Thoracic aorta (tissue), 2 donors: Measurements from ENCODE around the gene E4F1. TPM values are rescaled to one million over a fixed set of nuclear protein-coding genes. Genes with fewer than 3 reads are reported as not detected.

Source experiments
- ATAC-seq: fragments of 150-250 bp; one replicate; pipeline ENCODE4 v1.8.0; 2017; ENCODE audit warnings: low read depth; ENCODE audit not compliant: insufficient number of reproducible peaks, low FRiP score
- DNase-seq: peaks from one replicate; pipeline ENCODE4 v3.0.0-alpha.2; 2020; ENCODE audit warnings: low spot score
- H3K27ac ChIP-seq, 2 donors: fragments of 200-600 bp; sonication (generic); 1 replicate in 1 of 2; 2 replicates in 1 of 2; pipeline ENCODE4 v1.5.1; 2016; ENCODE audit warnings: mild to moderate bottlenecking in 2 of 2, moderate library complexity in 2 of 2
- H3K27me3 ChIP-seq: fragments of 200-600 bp; sonication (generic); replicated peaks from 2 replicates; pipeline ENCODE4 v1.6.0; 2016; ENCODE audit warnings: mild to moderate bottlenecking; ENCODE audit not compliant: insufficient read depth
- H3K36me3 ChIP-seq: fragments of 200-600 bp; sonication (generic); one replicate; pipeline ENCODE4 v1.5.1; 2016
- H3K4me1 ChIP-seq, 2 donors: fragments of 200-600 bp; sonication (generic); 1 replicate in 1 of 2; 2 replicates in 1 of 2; pipeline versions ENCODE4 v1.5.1 to v1.6.0; 2016; ENCODE audit warnings: low read depth in 2 of 2, mild to moderate bottlenecking in 1 of 2; ENCODE audit not compliant: control insufficient read depth in 1 of 2
- H3K4me3 ChIP-seq: fragments of 200-600 bp; sonication (generic); 2 replicates; pipeline ENCODE4 v1.5.1; 2016; ENCODE audit warnings: mild to moderate bottlenecking
- H3K9me3 ChIP-seq: fragments of 200-600 bp; sonication (generic); 2 replicates; pipeline ENCODE4 v1.5.1; 2016
- CTCF ChIP-seq: fragments of 200-600 bp; sonication (generic); IDR thresholded peaks from one replicate; pipeline ENCODE4 v1.5.1; 2019; ENCODE audit warnings: antibody characterized with exemption
- total RNA-seq, 2 donors: library from RNA; depleted of rRNA; stranded (reverse); fragments of >200 nt; gene quantifications; one replicate each; pipeline versions ENCODE4 v1.1.0 to v1.2.3, GENCODE V29; 2016

Gene E4F1
- total RNA-seq, 2 donors from 2014 or later: 44.0 to 50.2 TPM

GRCh38 chr16:2270588-2271470, 47.4 kb downstream of the E4F1 start:
- ATAC-seq: no peak
- TF ChIP-seq CTCF: no peak
- Histone ChIP-seq H3K4me3 (no peak overlapping the region), H3K27me3 (no peaks in the 10 kb centered on the region), H3K36me3 (no peaks in the 10 kb centered on the region), H3K9me3 (no peaks in the 10 kb centered on the region), H3K27ac (no peak overlapping the region), H3K4me1 (peaks cover 11 to 27% of the 10 kb centered on the region in 2 donors)
- DNase-seq: no peak

GRCh38 chr16:2271848-2272461, 48.6 kb downstream of the E4F1 start:
- ATAC-seq (no peak), DNase-seq (no peak)
- no peak overlapping the region for H3K4me3 ChIP-seq
- no peaks in the 10 kb centered on the region for H3K9me3 ChIP-seq
- H3K36me3 ChIP-seq: no peaks in the 10 kb centered on the region
- peaks cover 7 to 18% of the 10 kb centered on the region in 2 donors for H3K4me1 ChIP-seq
- no peaks in the 10 kb centered on the region for H3K27me3 ChIP-seq
- TF ChIP-seq CTCF: no peak
- no peak overlapping the region for H3K27ac ChIP-seq

- peaks cover 5% of the 10 kb centered on the region for H3K36me3 ChIP-seq
- peaks cover 7 to 16% of the 10 kb centered on the region in 2 donors for H3K4me1 ChIP-seq
- no peaks in the 10 kb centered on the region for H3K9me3 ChIP-seq
- no peak overlapping the region for H3K4me3 ChIP-seq
- DNase-seq (no peak), ATAC-seq (no peak)
- no peak for TF ChIP-seq CTCF
- H3K27me3 ChIP-seq: no peaks in the 10 kb centered on the region
- no peak overlapping the region for H3K27ac ChIP-seq
Measured at GRCh38 chr16:2273484-2273883, 50.1 kb downstream of the E4F1 start.

GRCh38 chr16:2273931-2274330, 50.5 kb downstream of the E4F1 start:
- Histone ChIP-seq H3K27me3 (no peaks in the 10 kb centered on the region), H3K36me3 (peaks cover 5% of the 10 kb centered on the region), H3K4me3 (no peak overlapping the region), H3K4me1 (peaks cover 7 to 15% of the 10 kb centered on the region in 2 donors), H3K9me3 (no peaks in the 10 kb centered on the region), H3K27ac (no peak overlapping the region)
- ATAC-seq (no peak), DNase-seq (no peak)
- TF ChIP-seq CTCF: no peak
